SK-N-SH (cell line): ENCODE results near the gene APOBEC2. TPM values are rescaled to one million over a fixed set of nuclear protein-coding genes. Genes with fewer than 3 reads are reported as not detected.

Source experiments
- CTCF ChIA-PET: fragments of 300-600, 350-600 bp; formaldehyde crosslinking; extraction: SDS; loops from one replicate; lab custom pipeline; 2021; lab: Yijun Ruan, JAX
- POLR2A ChIA-PET: fragments of 350-600 bp; sonication (Branson Sonifier 250); formaldehyde crosslinking; extraction: SDS; loops from one replicate; lab custom pipeline; 2020; ENCODE audit warnings: antibody characterized with exemption, inconsistent platforms; lab: Yijun Ruan, JAX
- DNase-seq: peaks from one replicate; pipeline ENCODE4 v3.0.0; 2012
- H2AFZ ChIP-seq: fragments of 200-600 bp; sonication (generic); 2 replicates; pipeline ENCODE4 v1.8.1; 2016; ENCODE audit warnings: antibody characterized with exemption, mild to moderate bottlenecking, low read depth
- H3F3A ChIP-seq: fragments of 200-600 bp; sonication (generic); replicated peaks from 2 replicates; pipeline ENCODE3; 2016; ENCODE audit warnings: antibody characterized with exemption, mild to moderate bottlenecking; ENCODE audit not compliant: insufficient read depth
- H3K27ac ChIP-seq, 2 experiments: fragments of 200-500 bp in 1 of 2; fragments of 200-600 bp in 1 of 2; sonication (Bioruptor generic) in 1 of 2; sonication (generic), shearing (Covaris generic) in 1 of 2; 2 replicates each; pipeline versions ENCODE4 v1.5.1 to v1.6.1; 2014 to 2016; ENCODE audit warnings: low read depth in 2 of 2, inconsistent platforms in 1 of 2, low read length in 1 of 2, mild to moderate bottlenecking in 1 of 2, mixed read lengths in 1 of 2
- H3K27me3 ChIP-seq: fragments of 200-600 bp; sonication (generic), shearing (Covaris generic); 2 replicates; pipeline ENCODE4 v1.6.1; 2016; ENCODE audit warnings: mixed run types; ENCODE audit not compliant: insufficient read depth
- H3K36me3 ChIP-seq, 2 experiments: fragments of 200-500 bp in 1 of 2; fragments of 200-600 bp in 1 of 2; sonication (Bioruptor generic) in 1 of 2; sonication (generic) in 1 of 2; replicated peaks in 1 of 2; 2 replicates each; pipeline versions ENCODE3 to v1.5.1; 2014 to 2016; ENCODE audit warnings: low read length in 1 of 2, mild to moderate bottlenecking in 1 of 2; ENCODE audit not compliant: insufficient read depth in 2 of 2, control insufficient read depth in 1 of 2
- H3K4me1 ChIP-seq, 2 experiments: fragments of 200-500 bp in 1 of 2; fragments of 200-600 bp in 1 of 2; sonication (Bioruptor generic) in 1 of 2; sonication (generic), shearing (Covaris generic) in 1 of 2; 2 replicates each; pipeline versions ENCODE4 v1.5.1 to v1.6.1; 2014 to 2016; ENCODE audit warnings: low read depth in 1 of 2, low read length in 1 of 2, mixed run types in 1 of 2; ENCODE audit not compliant: insufficient read depth in 2 of 2, control insufficient read depth in 1 of 2
- H3K4me2 ChIP-seq: fragments of 200-600 bp; sonication (generic), shearing (Covaris generic); 2 replicates; pipeline ENCODE4 v1.6.1; 2017; ENCODE audit warnings: mixed run types
- H3K4me3 ChIP-seq, 2 experiments: fragments of 200-500 bp in 1 of 2; fragments of 200-600 bp in 1 of 2; sonication (Bioruptor generic) in 1 of 2; sonication (generic), shearing (Covaris generic) in 1 of 2; 2 replicates each; pipeline versions ENCODE4 v1.5.1 to v1.8.1; 2014 to 2016; ENCODE audit warnings: low read depth in 2 of 2, inconsistent platforms in 1 of 2, low read length in 1 of 2, mild to moderate bottlenecking in 1 of 2, mixed read lengths in 1 of 2, moderate library complexity in 1 of 2
- H3K79me2 ChIP-seq: fragments of 200-600 bp; sonication (generic); 2 replicates; pipeline ENCODE4 v1.8.1; 2017; ENCODE audit warnings: mild to moderate bottlenecking; ENCODE audit not compliant: insufficient read depth
- H3K9ac ChIP-seq: fragments of 200-600 bp; sonication (generic); 2 replicates; pipeline ENCODE4 v1.6.1; 2017; ENCODE audit warnings: mixed run types
- H3K9me2 ChIP-seq: fragments of 200-600 bp; sonication (generic); 2 replicates; pipeline ENCODE4 v1.6.1; 2017; ENCODE audit warnings: mixed run types
- H3K9me3 ChIP-seq: fragments of 200-600 bp; sonication (generic); 2 replicates; pipeline ENCODE4 v1.6.1; 2017; ENCODE audit warnings: mixed run types, mild to moderate bottlenecking, moderate library complexity
- H4K20me1 ChIP-seq: fragments of 200-600 bp; sonication (generic); 2 replicates; pipeline ENCODE4 v1.6.1; 2017; ENCODE audit warnings: mild to moderate bottlenecking, mixed run types; ENCODE audit not compliant: insufficient read depth
- ELF1 ChIP-seq: IDR thresholded peaks from 2 replicates; pipeline ENCODE4 v1.4.0; 2012
- EZH2phosphoT487 ChIP-seq: fragments of 200-600 bp; sonication (generic); IDR thresholded peaks from 2 replicates; pipeline ENCODE4 v1.6.1; 2017; ENCODE audit warnings: low read depth, mixed run types, mild to moderate bottlenecking, antibody characterized with exemption, moderate library complexity, borderline replicate concordance
- FOSL2 ChIP-seq: IDR thresholded peaks from 2 replicates; pipeline ENCODE4 v1.4.0; 2012; ENCODE audit warnings: low read depth, mild to moderate bottlenecking, moderate library complexity, borderline replicate concordance
- FOXM1 ChIP-seq: IDR thresholded peaks from 2 replicates; pipeline ENCODE4 v1.4.0; 2012; ENCODE audit warnings: low read depth, mild to moderate bottlenecking
- GABPA ChIP-seq: IDR thresholded peaks from 2 replicates; pipeline ENCODE4 v1.4.0; 2012; ENCODE audit warnings: low read depth, mild to moderate bottlenecking
- NFIC ChIP-seq: IDR thresholded peaks from 2 replicates; pipeline ENCODE4 v1.4.0; 2012; ENCODE audit warnings: borderline replicate concordance
- PBX3 ChIP-seq: IDR thresholded peaks from 2 replicates; pipeline ENCODE4; 2012
- RAD21 ChIP-seq: IDR thresholded peaks from 2 replicates; pipeline ENCODE4 v1.6.1; 2012; ENCODE audit warnings: mild to moderate bottlenecking, low read length
- RCOR1 ChIP-seq: fragments of 150-350 bp; IDR thresholded peaks from 2 replicates; pipeline ENCODE4 v1.6.1; 2017; ENCODE audit warnings: antibody characterized with exemption, low read length
- TCF12 ChIP-seq: IDR thresholded peaks from 2 replicates; pipeline ENCODE4 v1.4.0; 2012
- USF2 ChIP-seq: fragments of 150-350 bp; IDR thresholded peaks from 2 replicates; pipeline ENCODE4 v1.6.1; 2017; ENCODE audit warnings: antibody characterized with exemption, low read length, low read depth, borderline replicate concordance
- WGBS: methylation state at CpG from one replicate; pipeline ENCODE4 v1.1.6; 2017; ENCODE audit warnings: low lambda C conversion rate; 5-methylcytosine and 5-hydroxymethylcytosine counted together
- polyA plus RNA-seq, 3 experiments: library from polyadenylated mRNA; depleted of rRNA; stranded (reverse); fragments of >200 nt; gene quantifications; 2 replicates each; pipeline ENCODE4 v1.2.3, GENCODE V29; 2012
- TF ChIP-seq, protein P1 (sequence below): fragments of 200-600 bp; sonication (generic); IDR thresholded peaks from 2 replicates; pipeline ENCODE4 v1.6.1; 2017; ENCODE audit warnings: antibody characterized with exemption, mild to moderate bottlenecking, moderate library complexity
- TF ChIP-seq, protein P2 (sequence below): IDR thresholded peaks from 2 replicates; pipeline ENCODE4 v1.4.0; 2012; ENCODE audit warnings: low read depth

APOBEC2 gene
- polyA plus RNA-seq, 1 of the 3 experiments (the other 2 are of a cell fraction): not detected

GRCh38 chr6:41098366-41098765 lies 45.4 kb downstream of the APOBEC2 start:
- no peaks in the 10 kb centered on the region for H3K79me2 ChIP-seq
- no peaks in the 10 kb centered on the region for H3K9me3 ChIP-seq
- 0 out of 2 replicates have a peak, but pooled peaks cover 3% of the 10 kb centered on the region for H4K20me1 ChIP-seq
- H2AFZ ChIP-seq: no peak overlapping the region
- ChIA-PET CTCF (interaction anchor here (0.6 to 1.5 kb wide), 4 partner anchors 70 to 850 kb away, joined by 3 to 4 read pairs (median 3); no protein-coding TSS in a partner anchor), POLR2A (no interaction called here)
- no peak for DNase-seq
- no peaks in the 10 kb centered on the region for H3K9me2 ChIP-seq
- H3K27me3 ChIP-seq: no peaks in the 10 kb centered on the region
- no peak overlapping the region for H3K9ac ChIP-seq
- H3K4me2 ChIP-seq: no peak overlapping the region
- peaks cover 16% of the 10 kb centered on the region for H3F3A ChIP-seq
- H3K36me3 ChIP-seq: peaks cover 73 to 80% of the 10 kb centered on the region in 2 experiments
- peaks cover 11 to 20% of the 10 kb centered on the region in 2 experiments for H3K4me1 ChIP-seq
- TF ChIP-seq TCF12 (no peak), NFIC (peak; percentile 26; the same call in 1 of the 2 replicates)
- TF ChIP-seq, protein P1, sequence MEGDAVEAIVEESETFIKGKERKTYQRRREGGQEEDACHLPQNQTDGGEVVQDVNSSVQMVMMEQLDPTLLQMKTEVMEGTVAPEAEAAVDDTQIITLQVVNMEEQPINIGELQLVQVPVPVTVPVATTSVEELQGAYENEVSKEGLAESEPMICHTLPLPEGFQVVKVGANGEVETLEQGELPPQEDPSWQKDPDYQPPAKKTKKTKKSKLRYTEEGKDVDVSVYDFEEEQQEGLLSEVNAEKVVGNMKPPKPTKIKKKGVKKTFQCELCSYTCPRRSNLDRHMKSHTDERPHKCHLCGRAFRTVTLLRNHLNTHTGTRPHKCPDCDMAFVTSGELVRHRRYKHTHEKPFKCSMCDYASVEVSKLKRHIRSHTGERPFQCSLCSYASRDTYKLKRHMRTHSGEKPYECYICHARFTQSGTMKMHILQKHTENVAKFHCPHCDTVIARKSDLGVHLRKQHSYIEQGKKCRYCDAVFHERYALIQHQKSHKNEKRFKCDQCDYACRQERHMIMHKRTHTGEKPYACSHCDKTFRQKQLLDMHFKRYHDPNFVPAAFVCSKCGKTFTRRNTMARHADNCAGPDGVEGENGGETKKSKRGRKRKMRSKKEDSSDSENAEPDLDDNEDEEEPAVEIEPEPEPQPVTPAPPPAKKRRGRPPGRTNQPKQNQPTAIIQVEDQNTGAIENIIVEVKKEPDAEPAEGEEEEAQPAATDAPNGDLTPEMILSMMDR: no peak
- H3K4me3 ChIP-seq: no peak overlapping the region
- H3K27ac ChIP-seq: peak overlapping the region; percentile 62 to 66
- 82% methylated on average over 3 of the region's 3 CpGs for WGBS

GRCh38 chr6:41100871-41101287 lies 47.9 kb downstream of the APOBEC2 start:
- Histone ChIP-seq H3K9ac (no peak overlapping the region), H3K36me3 (peaks cover 48 to 58% of the 10 kb centered on the region in 2 experiments), H3K79me2 (no peaks in the 10 kb centered on the region), H3K27ac (no peak overlapping the region), H2AFZ (no peak overlapping the region), H4K20me1 (0 out of 2 replicates have a peak, but pooled peaks cover 3% of the 10 kb centered on the region), H3K9me2 (no peaks in the 10 kb centered on the region), H3K9me3 (no peaks in the 10 kb centered on the region), H3K4me2 (no peak overlapping the region), H3K27me3 (no peaks in the 10 kb centered on the region), H3K4me3 (no peak overlapping the region; a peak in 1 of 4 replicates), H3F3A (peaks cover 16% of the 10 kb centered on the region), H3K4me1 (peaks cover 11 to 20% of the 10 kb centered on the region in 2 experiments)
- ChIA-PET POLR2A (interaction anchor here (1.0 kb wide), 1 partner anchor 25 kb away, joined by 3 read pairs; no protein-coding TSS in a partner anchor), CTCF (interaction anchor here (0.8 to 1.2 kb wide), 2 partner anchors 9 to 205 kb away, joined by 3 to 4 read pairs; no protein-coding TSS in a partner anchor)
- TF ChIP-seq ELF1: no peak
- no peak for TF ChIP-seq PBX3
- TF ChIP-seq RCOR1: no peak
- TF ChIP-seq TCF12: no peak
- TF ChIP-seq USF2: no peak
- TF ChIP-seq FOXM1: no peak
- TF ChIP-seq, protein P1: no peak
- no peak for TF ChIP-seq FOSL2
- no peak for TF ChIP-seq GABPA
- no peak for TF ChIP-seq RAD21
- TF ChIP-seq EZH2phosphoT487: no peak
- TF ChIP-seq, protein P2, sequence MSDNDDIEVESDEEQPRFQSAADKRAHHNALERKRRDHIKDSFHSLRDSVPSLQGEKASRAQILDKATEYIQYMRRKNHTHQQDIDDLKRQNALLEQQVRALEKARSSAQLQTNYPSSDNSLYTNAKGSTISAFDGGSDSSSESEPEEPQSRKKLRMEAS: no peak
- no peak for DNase-seq
- WGBS: 97% methylated on average over 20 of the region's 42 CpGs
